Measurements from ENCODE around the gene ZHX3. TPM values are rescaled to one million over a fixed set of nuclear protein-coding genes. Genes with fewer than 3 reads are reported as not detected.

The ZHX3 gene
- total and polyA plus RNA-seq, 10 of the 15 experiments (the other 5 are each of a cell fraction or from before 2014, with no cell fraction given) = 1.3 to 14.0 (median 5.0) TPM

- Histone ChIP-seq H3K9me3 (replicated peaks; ENCODE audit: control insufficient read depth, insufficient read depth, low read length) (no peaks in the 10 kb centered on the region), H3K4me3 (no peak overlapping the region), H3K36me3 (ENCODE audit: control insufficient read depth in 2 of 2, insufficient read depth in 2 of 2, low read length in 1 of 2) (no peaks in the 10 kb centered on the region), H4K20me1 (ENCODE audit: control insufficient read depth, insufficient read depth) (no peaks in the 10 kb centered on the region), H3K27ac (ENCODE audit: control insufficient read depth, insufficient read depth) (no peak overlapping the region), H3K79me2 (ENCODE audit: control insufficient read depth, insufficient read depth, low read length) (no peaks in the 10 kb centered on the region), H2AFZ (ENCODE audit: control insufficient read depth, low read depth, low read length) (no peak overlapping the region), H3K9ac (ENCODE audit: control insufficient read depth, insufficient read depth, low read length) (no peak overlapping the region), H3K27me3 (replicated peaks in 1 of 2; ENCODE audit: control insufficient read depth in 2 of 2, insufficient read depth in 2 of 2, low read length in 1 of 2) (peaks cover 0 to 13% of the 10 kb centered on the region in 2 experiments), H3K4me1 (ENCODE audit: control insufficient read depth, insufficient read depth, low read length) (no peaks in the 10 kb centered on the region), H3K4me2 (ENCODE audit: control insufficient read depth, insufficient read depth) (no peak overlapping the region)
- ChIA-PET RAD21 (ENCODE audit: unreplicated experiment) (no interaction called here), SMC1A (ENCODE audit: uncharacterized antibody, unreplicated experiment) (no interaction called here), POLR2A (interaction anchor here (0.7 kb wide), 1 partner anchor 95 kb away, joined by 4 read pairs; no protein-coding TSS in a partner anchor), CTCF (no interaction called here)
- no TSS peak for BruUV-seq (replicated peaks)
- intact Hi-C loops (cut with micrococcal nuclease; ENCODE audit: unreplicated experiment) = no loop called here
- no peak for ATAC-seq
- no peak for DNase-seq (ENCODE audit: low read depth, low spot score)
- WGBS (ENCODE audit: insufficient coverage, insufficient replicate concordance, low lambda C conversion rate, missing lambda C conversion rate) = 45% methylated on average over 5 of the region's 5 CpGs
- TF ChIP-seq ZSCAN29 (IDR thresholded peaks at IDR 0.05) = no peak
- no peak for TF ChIP-seq POLR2AphosphoS2 (IDR thresholded peaks at IDR 0.05; ENCODE audit: low read depth, low read length)
- no peak for TF ChIP-seq MLLT1 (IDR thresholded peaks at IDR 0.05)
- TF ChIP-seq HDGF (IDR thresholded peaks at IDR 0.05) = no peak
- TF ChIP-seq SMC3 (IDR thresholded peaks at IDR 0.05; ENCODE audit: borderline replicate concordance, low read length) = no peak
- TF ChIP-seq STAT3 (IDR thresholded peaks at IDR 0.05; ENCODE audit: low read depth, low read length) = no peak
- no peak for TF ChIP-seq E4F1 (IDR thresholded peaks at IDR 0.05; ENCODE audit: borderline replicate concordance, partially characterized antibody)
- TF ChIP-seq STAT1 (conservative IDR thresholded peaks at IDR 0.05) = no peak
- TF ChIP-seq POLR2AphosphoS5 (IDR thresholded peaks at IDR 0.05; ENCODE audit: low read length) = no peak
- TF ChIP-seq EZH2 (IDR thresholded peaks at IDR 0.05; ENCODE audit: borderline replicate concordance, control insufficient read depth, low read depth, low read length) = no peak
- in situ Hi-C loops (cut with MboI) = no loop called here
- no peak for FAIRE-seq
Observed at GRCh38 chr20:41362748-41363140, 45.2 kb upstream of the ZHX3 start.
